Measurements from ENCODE around the gene PALLD.

Gene PALLD

DNA sequence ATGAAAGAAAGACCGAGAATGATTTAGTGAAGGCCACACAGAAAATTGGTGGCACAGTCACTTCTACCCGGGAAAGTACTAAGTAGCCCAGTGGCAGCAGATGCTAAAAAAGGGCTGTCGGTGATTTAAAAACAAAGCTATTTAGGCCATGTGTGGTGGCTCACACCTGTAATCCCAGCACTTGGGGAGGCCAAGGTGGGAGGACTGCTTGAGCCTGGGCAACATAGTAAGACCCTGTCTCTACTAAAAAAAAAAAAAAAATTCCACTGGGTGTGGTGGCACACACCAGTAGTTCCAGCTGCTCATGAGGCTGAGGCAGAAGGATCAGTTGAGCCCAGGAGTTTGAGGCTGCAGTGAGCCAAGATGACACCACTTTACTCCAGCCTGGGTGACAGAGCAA lies 369.0 kb downstream of the PALLD start:
- no peak for DNase-seq (ENCODE audit: low read depth in 3 of 3, low spot score in 1 of 3)

DNA sequence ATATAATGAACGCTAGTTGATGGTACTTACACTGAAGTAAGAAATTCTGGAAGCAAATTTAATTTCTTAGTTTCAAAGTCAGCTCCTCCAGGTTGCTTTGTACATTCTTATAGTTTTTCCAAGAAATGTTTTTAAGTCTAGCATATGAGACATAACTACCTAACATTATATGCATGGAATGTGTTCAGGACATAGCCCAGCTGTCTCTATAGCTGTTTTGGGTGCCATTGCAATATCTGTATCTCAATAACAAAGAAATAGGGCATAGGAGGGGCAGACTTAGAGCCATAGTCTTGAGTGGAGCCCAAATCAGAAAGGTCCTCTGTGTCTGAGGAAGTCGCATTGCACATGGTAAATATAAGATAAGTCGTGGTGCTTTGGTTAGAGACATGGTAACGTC lies 369.8 kb downstream of the PALLD start:
- DNase-seq (ENCODE audit: low read depth in 3 of 3, low spot score in 1 of 3) = no peak

DNA sequence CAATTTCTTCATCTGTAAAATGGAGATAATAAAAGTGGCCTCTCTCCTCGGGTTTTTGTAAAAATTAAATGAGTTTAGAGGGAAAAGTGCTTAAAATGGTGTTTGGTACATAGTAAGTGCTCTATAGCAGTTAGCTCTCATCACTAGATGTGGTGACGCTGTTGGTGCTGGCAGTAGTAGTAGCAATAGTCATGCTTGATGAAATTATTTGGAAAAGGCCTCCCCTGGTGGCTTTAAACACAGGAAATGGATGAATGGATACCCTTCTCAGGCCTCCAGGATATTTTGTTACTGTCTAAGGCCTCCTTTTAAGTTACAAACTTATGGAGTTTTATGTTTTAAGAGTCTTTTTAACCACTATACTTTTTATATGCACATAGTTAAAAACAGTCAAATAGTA lies 370.3 kb downstream of the PALLD start:
- no peak for DNase-seq (ENCODE audit: low read depth in 3 of 3, low spot score in 1 of 3)

DNA sequence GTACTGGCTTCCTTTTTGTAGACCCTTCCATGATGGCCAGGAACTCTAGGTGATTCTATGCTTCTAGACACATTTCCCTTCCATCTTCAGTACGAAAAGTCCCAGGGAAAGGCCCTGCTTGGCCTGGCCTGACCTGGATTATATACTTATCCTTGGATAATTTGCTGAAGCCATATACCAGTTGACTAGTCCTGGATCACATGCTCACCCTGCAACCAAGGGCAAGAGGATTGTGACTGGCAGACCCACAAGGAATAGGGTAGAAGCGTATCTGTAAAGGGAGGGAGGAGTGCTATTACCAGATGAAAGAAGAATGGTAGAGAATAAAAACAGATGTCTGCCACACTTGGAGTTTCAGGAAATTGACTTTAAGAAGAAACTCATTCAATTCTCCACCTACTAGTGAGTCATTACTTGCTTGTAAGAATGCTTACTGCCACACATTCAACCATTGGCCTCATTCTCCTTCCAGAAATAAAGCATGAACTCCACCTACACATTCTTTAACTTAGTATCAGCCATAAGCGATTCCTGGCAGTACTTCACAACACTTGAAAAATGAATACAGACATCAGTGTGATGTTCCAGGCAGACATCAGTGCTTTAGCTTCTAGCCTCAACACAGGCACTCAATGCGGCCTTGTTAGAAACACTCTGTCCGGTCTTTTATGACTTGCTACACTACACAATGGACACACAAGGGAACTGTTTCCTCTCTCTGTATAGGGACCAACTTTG lies 371.4 kb downstream of the PALLD start:
- no peak for DNase-seq (ENCODE audit: low read depth in 3 of 3, low spot score in 1 of 3)

DNA sequence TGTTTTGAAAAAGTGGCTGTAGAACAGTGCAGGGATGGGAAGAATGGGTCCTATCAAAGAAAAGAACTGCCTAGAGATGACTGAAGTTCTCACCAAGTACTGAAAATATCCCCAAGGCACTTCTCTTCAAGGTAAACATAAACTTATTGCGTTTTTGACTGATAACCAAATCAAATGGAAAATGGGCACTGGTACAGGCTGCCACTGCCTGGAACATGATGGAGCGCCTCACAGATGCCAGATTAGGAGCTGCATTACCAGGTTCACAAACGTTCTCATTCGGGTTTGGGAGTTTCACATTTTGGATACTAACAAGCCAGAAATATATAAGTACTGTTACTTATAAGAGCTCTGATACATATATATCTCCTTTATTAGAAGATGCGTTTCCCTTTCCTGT lies 371.9 kb downstream of the PALLD start:
- DNase-seq (ENCODE audit: low read depth in 3 of 3, low spot score in 1 of 3) = no peak

DNA sequence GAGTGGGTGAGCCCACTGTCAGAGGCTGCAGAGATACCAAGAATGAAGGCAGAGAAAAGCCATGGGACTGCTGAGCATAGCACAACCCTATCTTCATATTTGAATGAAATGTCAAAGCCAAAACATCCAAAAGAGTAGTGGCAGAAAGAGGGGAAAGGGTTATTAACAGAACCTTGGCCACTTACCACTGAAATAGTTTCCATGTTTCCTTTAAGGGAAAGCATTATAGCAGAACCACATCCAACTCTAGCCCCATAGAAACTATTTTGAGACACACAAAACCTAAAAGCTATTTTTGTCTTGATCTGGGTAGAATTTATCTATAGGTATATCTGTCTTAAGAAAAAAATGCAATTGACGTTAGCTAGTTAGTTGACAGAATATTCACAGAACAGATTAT lies 373.2 kb downstream of the PALLD start:
- no peak for DNase-seq (ENCODE audit: low read depth in 3 of 3, low spot score in 1 of 3)

DNA sequence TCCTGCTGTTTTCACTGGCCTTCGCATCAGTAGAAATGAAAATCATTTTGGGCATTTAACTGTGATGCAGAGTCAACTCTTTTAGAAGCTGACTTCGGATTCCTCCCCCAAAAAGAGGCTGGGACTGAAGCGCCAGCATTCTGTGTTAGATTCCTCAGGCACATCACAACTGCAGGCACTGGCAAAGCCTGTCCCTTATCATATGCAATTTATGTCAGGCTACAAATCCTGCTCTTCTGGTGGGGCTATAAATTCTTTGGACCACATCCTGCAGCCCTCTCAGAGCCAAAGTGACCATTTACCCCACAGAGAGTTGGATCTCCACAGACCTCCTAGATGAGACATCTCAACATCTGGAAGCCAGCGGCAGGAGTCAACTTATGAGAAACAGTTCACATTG lies 374.8 kb downstream of the PALLD start:
- no peak for DNase-seq (ENCODE audit: low read depth in 3 of 3, low spot score in 1 of 3)

DNA sequence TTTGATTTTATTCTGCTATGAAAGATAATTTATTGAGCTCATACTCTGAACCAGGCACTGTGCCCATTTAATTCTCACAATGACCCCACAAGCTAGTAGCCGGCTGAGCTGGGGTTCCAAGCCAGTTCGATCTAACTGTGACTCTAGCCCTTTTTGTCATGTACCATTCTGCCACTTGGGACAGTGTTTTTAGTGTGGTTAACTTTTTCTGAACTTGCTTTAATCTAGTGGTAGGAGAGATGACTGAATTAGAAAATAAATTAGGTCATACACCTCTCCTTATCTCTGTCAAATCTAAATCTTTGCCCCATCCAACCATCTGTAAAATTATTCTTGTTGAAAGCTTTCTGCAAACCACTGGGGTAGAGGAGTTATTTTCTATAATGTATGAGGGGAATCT lies 377.2 kb downstream of the PALLD start:
- DNase-seq (ENCODE audit: low read depth in 3 of 3, low spot score in 1 of 3) = no peak

DNA sequence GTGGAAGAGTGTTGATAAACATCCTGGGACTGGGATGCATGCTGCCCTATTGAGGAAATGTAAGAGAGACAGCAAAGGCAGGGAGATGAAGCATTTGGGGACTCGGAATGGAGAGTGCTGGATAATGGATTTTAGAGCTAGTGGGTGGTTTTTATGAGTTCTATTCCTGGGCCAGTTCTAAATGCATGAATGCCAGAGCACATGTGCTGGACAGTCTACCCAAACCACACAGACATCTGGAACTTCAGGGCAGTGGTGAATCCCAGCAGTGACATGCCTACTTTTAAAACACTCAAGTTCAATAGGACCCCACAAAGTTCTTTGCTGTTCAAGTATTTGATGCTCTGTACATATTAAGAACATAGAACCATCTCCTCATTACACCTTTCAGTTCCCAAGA lies 379.3 kb downstream of the PALLD start:
- DNase-seq (ENCODE audit: low read depth in 3 of 3, low spot score in 1 of 3) = no peak

DNA sequence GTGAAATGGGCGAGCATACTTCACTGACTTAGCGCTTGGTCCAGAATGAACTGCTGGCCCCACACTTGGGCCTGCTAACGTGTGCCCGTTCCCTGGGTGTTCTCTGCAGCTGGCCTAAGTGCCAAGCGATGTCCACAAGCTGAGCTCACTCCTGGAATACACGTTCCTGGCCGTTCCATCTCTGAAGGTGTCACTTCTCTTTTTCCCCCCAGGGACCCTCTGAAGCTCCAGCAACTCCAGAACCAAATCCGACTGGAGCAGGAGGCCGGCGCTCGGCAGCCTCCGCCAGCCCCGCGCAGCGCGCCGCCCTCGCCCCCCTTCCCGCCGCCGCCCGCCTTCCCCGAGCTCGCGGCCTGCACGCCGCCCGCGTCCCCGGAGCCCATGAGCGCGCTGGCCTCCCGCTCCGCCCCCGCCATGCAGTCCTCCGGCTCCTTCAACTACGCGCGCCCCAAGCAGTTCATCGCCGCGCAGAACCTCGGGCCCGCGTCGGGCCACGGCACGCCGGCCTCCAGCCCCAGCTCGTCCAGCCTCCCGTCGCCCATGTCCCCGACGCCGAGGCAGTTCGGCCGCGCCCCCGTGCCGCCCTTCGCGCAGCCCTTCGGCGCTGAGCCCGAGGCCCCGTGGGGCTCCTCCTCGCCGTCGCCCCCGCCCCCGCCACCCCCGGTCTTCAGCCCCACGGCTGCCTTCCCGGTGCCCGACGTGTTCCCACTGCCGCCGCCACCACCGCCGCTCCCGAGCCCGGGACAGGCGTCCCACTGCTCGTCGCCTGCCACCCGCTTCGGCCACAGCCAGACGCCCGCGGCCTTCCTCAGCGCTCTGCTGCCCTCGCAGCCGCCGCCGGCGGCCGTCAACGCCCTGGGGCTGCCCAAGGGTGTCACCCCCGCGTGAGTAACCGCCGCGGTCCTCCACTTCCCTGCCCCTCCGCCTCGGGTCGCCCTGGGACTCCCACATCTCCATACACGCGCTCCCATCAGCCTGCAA lies 380.9 kb downstream of the PALLD start:
- no peak for DNase-seq (ENCODE audit: low read depth in 3 of 3, low spot score in 1 of 3)

DNA sequence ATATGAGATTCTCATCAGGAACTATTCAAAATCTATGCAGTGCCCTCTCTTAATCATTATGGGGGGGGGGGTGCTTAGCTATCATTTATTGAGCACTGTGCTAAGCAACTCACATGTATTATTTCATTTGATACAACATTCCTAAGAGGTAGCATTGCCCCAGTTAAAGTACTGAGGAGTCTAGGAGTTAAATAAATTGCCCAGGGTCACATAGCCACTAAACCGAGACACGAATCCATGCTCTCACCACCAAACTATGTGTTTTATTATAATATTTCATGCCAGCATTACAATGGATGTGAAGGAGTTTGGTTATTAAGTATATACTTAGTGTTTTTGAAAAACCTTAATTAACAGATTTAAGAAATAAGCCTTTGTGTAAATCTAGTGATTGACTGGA lies 381.8 kb downstream of the PALLD start:
- DNase-seq (ENCODE audit: low read depth in 3 of 3, low spot score in 1 of 3) = no peak

DNA sequence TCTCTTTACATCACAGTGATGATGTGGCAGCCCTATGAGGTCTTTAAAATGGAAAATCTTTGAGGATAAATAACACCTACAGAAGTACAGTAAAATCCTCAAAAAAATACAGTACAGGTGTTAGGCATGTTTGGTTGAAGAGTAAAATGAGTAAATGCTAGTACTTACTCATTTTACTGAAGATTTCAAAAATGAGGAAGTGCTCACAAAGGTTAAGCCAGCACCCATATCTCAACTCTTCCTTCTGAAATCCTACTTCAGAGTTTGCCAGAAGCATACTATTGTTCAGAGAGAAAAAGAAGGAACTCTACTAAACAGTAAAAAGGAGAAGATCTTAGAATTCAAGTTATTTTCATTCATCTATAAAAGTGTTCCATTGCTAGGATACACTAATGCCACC lies 382.3 kb downstream of the PALLD start:
- DNase-seq (ENCODE audit: low read depth in 3 of 3, low spot score in 1 of 3) = no peak

DNA sequence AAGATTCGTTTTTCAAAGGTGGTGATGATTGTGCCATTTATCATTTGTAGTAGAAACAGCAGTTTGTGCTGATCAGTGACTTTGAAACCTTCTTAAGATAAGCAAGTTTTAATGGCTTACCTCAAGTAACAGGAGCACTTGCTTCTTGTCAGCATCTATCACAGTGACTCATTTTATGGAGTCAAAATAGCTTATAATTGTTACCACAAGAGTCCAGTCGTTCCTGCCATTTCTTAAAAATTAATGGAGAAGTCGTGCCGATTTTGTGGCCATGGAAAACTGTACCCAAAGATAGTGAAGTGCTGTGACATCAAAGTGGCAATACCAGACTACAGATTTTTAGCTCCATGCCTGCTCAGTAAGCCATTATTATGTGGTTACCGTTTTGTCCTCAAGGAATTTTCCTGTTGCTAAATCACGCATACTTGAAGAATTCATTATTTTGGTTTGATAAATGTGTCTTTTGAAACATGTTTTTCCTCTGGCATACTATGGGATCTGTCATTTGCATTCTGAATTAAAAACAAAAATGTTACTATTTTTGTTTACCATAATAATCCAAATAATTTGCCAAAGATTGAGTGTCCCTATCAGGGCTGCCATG lies 383.3 kb downstream of the PALLD start:
- no peak for DNase-seq (ENCODE audit: low read depth in 3 of 3, low spot score in 1 of 3)

DNA sequence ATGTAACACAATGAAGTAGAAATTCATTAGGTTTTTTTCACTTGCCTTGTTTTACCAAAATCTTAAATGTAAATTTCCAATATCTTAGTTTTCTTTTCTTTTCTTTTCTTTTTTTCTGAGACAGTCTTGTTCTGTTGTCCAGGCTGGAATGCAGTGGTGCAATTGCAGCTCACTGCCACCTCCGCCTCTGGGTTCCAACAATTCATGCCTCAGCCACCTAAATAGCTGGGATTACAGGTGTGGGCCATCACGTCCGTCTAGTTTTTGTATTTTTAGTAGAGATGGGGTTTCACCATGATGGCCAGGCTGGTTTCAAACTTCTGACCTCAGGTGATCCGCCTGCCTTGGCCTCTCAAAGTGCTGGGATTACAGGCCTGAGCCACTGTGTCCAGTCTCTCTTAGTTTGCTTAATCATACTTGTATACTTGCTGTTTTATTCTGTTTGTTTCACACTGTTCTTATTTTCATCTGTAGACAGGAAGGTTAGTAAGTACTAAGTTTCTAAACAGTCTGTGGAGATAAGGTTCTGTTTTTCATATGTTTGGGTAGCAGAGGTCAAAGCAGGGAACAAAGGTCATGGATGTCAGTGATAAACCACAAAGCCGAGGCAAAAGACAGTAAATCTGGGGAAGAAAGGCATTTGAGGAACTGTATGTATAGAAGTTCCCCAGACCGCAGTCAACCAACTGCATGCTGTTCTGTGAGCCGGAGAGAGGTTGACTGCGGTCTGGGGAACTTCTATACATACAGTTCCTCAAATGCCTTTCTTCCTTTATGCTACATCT lies 384.2 kb downstream of the PALLD start:
- no peak for DNase-seq (ENCODE audit: low read depth in 3 of 3, low spot score in 1 of 3)

DNA sequence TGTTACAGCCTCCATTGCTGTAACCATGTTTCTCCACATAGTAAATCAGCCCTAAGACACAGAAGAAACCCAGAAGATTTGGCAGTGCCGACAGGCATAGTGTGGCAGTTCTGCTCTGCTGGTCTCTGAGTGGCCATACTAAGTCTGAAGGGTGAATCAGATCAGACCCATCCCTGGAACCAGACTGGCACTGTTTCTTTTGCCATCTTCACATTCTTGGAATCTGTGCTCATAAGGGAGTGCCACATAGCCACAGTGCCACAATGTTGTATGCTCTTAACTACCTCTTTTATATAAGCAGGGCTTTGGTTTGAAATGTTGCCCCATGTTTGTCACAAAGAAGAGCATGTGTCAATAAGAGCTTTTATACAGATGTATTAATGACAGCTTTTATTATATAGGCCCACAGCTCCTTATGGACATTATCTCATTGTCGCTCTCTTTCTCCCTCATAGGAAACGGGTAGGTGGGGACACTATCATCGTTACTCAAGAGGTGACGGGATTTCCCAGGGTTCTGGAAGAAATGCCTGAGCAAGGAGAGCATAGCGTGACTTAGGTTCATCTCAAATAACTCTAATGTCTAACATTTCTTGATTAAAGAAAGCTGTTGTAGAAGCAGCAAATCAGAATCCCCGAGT lies 385.0 kb downstream of the PALLD start:
- DNase-seq (ENCODE audit: low read depth in 3 of 3, low spot score in 1 of 3) = no peak

DNA sequence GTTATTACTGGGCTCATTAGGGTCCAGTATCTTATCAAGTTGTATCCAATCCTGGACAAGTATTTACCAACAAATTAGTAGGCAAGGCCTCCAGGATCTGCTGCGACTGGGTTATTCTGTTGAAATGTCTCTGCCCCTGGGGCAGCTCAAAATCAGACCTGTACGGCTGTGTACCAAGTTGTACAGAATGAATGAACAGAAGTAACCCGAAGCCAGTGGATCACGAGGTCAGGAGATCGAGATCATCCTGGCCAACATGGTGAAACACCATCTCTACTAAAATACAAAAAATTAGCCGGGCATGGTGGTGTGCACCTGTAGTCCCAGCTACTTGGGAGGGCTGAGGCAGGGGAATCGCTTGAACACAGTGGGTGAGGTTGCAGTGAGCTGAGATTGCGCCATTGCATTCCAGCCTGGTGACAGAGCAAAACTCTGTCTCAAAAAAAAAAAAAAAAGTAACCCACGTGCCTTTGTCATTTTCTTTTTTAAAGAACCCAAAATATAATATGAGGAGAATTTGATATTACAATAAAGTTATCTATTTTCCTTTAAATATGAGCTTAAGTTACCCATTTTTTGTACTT lies 385.9 kb downstream of the PALLD start:
- no peak for DNase-seq (ENCODE audit: low read depth in 3 of 3, low spot score in 1 of 3)

DNA sequence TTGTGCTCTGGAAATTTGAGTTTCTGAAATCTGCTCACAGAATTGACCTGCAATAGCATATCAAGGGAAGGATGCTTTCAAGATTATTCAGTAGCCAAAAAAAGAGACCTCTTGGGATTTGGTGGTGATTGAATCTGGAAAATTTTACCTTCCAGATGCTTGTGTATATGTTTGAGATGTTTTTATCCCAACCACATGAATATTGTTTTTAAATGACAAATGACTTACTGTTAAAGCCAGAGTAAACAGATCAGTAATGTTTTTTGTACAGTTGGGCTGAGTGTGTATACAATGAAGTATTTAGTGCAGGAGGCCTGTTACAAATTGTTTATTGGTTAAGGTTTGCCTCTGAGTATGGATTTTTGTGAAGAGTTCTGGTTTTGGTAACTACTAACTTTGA lies 386.7 kb downstream of the PALLD start:
- no peak for DNase-seq (ENCODE audit: low read depth in 3 of 3, low spot score in 1 of 3)

DNA sequence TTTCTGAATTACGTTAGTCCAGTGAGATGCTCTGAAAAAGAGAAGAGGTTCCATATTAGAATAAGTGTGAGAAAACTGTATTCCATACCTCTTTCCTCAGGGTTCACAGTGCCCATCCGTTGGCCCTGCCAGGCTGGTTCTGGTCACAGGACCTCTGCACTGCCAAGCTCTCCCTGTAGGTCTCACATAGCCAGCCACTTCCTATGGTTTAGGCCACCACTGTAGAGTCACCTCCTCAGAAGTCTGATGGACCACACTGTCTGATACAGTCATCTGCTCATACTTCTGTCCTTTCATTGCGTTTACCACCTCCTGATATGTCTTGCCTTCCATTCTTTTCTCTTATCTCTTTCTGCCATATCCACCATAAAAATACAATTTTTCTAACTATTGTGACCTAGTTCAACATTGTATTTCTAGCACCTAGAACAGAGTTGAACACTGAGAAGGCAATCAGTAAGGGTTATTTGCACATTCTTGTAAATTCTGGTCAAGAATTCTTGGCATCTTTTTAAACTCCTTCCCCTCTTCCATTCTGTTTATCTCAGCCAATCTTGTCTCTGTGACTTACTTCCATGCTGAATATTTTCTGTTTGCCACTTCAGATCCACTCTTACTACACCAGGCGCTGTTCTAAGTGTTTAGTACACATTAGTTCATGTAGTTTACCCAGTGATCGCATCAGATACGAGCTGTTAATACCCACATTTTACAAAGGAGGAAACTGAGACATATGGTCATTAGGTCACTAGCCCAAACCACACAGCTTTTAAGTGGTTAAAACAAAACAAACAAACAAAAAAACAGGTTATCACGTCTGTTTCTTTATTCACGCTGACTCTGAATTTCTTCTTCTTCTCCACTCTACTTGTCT lies 387.6 kb downstream of the PALLD start:
- DNase-seq (ENCODE audit: low read depth in 3 of 3, low spot score in 1 of 3) = no peak

DNA sequence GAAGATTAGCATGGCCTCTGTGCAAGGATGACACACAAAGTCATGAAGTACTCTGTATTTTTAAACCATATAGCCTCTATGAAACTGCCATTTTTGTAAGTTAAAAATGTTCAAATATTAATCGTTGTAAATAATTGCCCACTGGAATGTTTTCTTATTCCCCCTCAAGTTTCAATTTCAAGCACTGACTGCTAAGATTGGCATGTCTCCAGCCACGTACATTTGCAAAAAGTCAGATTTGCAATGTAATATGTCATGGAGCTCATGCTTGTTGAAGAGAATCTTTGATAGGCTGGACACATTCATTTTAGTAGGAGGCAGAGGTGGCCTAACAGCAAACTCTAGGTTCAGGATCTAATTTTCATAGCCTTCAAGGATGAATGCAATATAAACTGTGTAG lies 388.5 kb downstream of the PALLD start:
- no peak for DNase-seq (ENCODE audit: low read depth in 3 of 3, low spot score in 1 of 3)
